Measurements from ENCODE around the gene GABRR2.

GRCh38 chr6:89254569-89254968 is 60.5 kb downstream of the GABRR2 start:
- TF ChIP-seq CTCF (IDR thresholded peaks at IDR 0.05; ENCODE audit: insufficient read depth, low read length, poor library complexity, severe bottlenecking) (no peak), EZH2phosphoT487 (conservative IDR thresholded peaks at IDR 0.05; ENCODE audit: low read length) (no peak)
